Measurements from ENCODE around the gene PRR5L. TPM values are rescaled to one million over a fixed set of nuclear protein-coding genes. Genes with fewer than 3 reads are reported as not detected.

Gene PRR5L
- total RNA-seq, 1 donor from 2014 or later, result 5.7 TPM

DNA sequence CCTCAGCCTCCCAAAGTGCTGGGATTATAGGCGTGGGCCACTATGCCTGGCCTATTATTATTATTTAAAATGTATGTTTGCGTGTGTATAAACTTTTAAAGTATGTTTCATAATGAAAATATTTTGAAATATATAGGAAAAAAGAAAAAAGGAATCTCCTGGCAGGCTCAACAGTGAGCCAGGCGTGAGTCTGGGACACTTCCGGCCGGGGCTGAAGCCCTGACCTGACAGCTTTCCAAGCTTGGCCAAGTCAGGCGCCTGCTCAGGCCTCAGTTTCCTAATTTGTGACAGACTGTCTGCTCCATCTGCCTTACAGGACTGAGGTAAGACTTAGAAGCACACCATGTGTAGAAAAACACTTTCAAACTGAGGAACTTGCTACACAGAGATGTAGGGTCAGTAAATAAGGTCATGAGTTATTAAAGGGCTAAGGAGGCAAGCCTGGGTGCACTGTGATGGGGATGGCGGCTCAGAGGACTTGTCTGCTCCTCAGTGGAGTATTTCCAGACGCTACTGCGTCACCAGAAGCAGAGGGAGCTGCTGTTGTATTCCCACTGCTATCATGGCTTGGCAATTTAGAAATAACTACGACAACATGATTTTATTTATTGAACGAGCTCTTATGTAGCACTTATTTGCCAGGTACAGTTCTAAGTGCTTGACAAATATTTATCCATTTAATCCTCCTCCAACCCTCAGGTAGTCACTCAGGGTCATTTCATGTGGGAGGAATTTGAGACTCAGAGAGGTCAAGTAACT is 100.1 kb downstream of the PRR5L start:
- DNase-seq (ENCODE audit: low spot score in 2 of 2), result no peak
- FAIRE-seq, result no peak

DNA sequence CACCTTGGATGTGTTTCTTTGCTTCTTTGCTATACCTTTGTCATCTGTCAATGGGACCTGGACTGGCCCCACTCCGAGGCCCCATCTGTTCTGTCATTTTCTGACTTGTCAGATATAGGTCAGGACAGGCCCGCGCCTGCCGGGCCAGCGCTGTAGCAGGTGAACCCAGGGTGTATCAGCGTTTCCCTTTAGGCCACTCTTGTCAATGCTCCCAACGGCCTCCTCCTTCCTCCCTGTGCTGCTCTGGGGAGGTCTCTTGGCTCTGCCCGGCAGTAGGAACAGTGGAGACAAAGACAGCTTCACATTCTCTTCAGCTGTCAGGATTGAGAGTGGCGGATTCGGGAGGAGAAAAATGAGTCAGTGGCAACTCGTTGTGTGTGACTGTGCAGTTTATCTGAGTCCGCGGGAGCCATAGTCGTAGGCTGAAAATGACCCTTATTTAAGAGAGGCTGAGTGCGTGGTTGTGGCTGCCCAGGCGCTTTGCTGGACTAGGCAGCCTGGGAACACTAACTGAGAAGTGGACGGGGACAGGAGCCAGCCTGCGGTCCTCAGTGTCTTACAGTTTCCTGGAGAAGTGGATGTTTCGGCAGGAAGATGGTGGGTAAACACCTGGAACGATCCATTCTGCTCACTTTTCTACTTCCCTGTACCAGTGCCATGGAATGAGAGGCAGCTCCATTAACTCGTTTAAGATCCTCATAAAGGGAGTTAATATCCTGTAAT is 102.3 kb downstream of the PRR5L start:
- DNase-seq (ENCODE audit: low spot score in 2 of 2), result peak in 1 of 2 donors; percentile 25

DNA sequence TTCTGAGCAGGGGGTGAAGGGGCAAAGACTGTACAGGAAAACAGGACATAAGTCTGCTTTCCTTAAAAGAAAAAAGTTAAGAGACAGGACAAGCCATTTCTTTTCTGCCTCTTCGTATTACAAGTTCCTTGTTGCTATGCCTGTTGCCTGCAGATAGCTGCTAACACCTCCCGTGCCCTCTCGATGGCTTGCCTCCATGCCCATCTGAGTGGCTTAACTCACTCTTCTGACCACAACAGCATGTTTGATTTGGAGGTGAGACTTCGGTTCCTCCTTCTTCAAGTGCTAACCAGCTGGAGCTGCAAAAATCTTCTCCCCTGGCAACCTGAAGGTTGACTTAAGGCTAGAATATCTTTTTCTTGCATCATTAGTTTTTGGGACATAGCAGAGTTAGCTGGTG is 103.1 kb downstream of the PRR5L start:
- no peak for FAIRE-seq
- no peak for DNase-seq (ENCODE audit: low spot score in 2 of 2)

More for the DNA sequence above, 102.3 kb downstream of the PRR5L start:
- FAIRE-seq, result no peak

DNA sequence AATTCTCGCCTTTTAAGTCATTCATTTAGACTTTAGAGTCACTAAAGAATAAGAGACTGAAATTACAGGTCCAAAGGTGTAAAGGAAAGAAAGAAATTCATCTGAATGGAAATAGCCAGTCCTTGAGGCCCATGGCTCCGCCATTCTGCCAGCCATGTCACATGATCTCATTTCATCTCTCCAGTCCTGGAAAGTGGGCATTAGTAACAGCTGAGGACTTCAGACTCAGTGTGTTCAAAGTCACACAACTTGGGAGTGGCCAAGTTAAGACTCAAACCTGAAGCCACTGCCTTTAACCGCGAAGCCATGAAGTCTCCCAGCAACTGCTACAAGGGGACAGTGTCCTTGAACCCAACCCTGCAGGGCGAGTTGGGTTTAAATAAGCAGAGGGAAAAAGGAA is 103.7 kb downstream of the PRR5L start:
- DNase-seq (ENCODE audit: low spot score in 2 of 2) (no peak), FAIRE-seq (no peak)

DNA sequence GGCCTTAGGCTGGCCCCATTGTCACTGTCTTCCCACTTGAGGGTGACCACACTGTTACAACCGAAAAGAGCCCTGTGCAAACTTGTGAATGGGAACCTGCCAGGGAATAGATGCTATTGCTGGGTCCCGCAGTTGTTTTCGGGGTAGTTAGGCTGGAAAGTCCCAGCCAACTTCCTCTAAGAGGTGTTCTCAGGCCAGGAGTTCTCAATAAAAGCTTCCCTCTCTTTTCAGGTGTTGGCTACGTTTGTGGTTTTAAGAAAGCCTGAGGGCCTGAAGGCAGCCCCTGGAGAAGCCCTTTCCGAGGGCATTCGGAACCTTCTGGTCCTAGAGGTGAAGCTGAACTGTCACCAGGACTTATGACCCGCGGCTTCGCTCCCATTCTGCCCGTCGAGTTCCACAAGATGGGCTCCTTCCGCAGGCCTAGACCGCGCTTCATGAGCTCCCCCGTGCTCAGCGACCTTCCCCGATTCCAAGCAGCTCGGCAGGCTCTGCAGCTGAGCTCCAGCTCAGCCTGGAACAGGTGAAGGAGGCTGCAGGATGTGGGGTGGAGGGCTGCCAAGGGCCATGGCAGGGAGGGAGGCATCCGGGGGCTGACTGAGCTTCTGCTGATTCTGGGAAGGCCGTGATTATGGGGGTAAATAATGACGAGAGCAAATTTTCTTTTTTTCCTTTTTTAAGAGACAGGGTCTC is 104.8 kb downstream of the PRR5L start:
- DNase-seq (ENCODE audit: low spot score in 2 of 2) (no peak), FAIRE-seq (no peak)

DNA sequence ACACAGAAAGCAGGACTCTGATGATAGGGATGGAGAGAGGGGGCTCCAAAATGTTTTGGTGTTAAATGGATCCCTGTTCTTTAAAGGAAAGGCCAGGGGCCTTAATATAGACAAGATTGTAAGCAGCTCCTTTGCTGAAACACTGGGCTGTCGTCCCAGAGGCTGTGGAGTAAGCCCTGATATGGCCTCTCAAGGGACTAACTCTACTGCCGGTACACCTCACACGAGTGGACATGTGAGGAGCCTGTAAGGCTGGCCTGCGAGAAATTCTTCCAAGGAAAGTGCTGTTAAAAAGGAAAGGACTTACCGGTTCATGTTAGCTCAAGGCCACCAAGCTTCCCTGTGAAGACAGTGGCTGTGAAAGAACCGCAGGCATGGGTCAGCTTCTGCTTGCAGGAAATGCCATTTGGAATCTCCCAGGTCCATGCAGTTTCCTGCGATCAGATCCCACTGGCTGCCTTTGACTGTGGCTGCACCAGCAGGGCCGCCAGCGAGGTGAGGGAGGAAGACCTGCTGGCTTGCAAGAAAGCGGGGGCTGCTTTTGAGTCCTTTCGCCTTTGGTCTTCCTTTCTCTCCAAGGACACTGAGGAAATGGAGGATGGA is 106.6 kb downstream of the PRR5L start:
- no peak for DNase-seq (ENCODE audit: low spot score in 2 of 2)
- no peak for FAIRE-seq

DNA sequence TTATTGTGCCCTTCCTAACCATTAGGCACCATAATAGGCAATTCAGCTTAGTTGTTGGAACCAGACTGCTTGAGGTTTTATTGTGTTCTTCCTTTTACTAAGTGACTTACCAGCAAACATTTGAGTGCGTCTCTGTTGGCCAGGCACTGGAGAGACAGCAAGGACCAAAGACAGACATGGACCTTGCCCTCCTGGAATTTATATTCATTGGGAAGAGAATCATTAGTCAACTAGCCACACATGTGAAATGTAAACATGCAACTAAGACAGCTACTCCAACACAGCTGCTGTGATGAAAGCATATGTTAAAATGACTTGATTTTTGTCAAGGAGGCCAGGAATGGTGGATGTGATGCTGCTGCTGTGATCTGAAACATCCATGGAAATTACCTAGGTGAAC is 107.6 kb downstream of the PRR5L start:
- no peak for DNase-seq (ENCODE audit: low spot score in 2 of 2)
- FAIRE-seq, result no peak

DNA sequence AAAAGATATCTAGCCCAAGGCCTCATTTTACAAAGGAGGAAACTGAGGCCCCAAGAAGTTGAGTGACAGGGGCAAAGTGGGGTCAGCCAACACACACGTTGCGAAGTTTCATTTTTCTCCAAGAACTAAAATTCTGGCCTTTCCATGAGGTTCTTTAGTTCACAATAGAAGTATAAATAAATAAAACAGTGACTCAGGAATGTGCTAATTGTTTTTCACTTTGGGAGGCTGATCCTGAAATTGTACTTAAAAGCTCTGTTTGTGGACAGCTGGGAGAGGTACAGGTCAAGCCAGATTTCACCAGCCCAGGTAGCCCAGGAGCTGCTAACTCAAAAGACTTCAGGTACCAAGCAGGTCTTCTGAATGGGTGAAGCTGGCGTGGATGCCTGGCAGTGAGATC is 108.7 kb downstream of the PRR5L start:
- DNase-seq (ENCODE audit: low spot score in 2 of 2), result no peak
- no peak for FAIRE-seq

DNA sequence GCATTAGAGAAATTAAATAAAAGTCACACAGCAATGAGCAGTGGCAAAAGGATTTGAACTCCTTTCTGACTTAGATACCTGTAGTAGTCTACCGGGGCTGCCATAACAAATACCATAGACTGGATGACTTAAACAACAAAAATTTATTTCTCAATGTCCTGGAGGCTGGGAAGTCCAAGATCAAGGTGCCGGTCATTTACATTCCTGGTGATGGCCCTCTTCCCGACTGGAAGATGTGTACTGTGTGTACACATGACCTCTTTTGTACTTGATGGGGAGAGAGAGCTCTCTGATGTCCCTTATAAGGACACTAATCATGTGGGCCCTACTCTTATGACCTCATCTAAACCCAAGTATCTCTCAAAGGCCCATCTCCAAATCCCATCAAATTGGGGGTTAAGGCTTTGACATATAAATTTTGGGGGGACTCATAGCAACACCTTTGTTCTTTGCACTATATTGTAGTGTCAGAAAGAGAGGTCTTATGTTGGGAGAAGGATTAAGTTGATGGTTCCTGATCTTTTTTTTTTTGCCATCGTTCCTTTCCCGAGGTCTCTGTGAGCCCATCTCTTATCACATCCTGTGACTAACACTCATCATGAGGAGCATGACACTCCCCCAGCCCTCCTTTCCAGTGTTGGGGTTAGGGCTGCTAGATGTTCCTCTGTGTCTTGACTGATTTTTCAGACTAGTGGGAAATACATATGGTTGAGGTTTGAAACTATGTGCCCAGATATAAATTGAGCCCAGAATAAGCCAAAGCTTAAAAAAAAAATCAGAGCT is 109.7 kb downstream of the PRR5L start:
- FAIRE-seq, result no peak
- DNase-seq (ENCODE audit: low spot score in 2 of 2), result no peak

DNA sequence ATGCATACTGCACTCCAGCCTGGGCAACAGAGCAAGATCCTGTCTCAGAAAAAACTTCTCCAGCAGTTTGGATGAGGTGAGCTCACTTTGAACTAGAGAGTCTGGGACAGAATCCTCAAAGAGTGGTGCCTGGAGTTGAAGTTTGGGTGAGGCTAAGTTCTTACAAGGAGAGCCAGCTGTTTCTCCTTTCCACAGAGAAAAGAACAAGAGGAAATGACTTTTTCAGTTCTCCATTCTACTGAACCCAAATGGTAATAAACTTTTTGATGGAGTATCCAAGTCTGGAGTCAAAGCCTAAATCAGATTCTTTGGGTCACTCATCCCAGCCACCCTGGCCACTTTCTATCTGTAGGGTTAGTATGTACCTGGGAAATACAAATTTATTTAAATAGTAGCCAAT is 111.3 kb downstream of the PRR5L start:
- DNase-seq (ENCODE audit: low spot score in 2 of 2), result no peak
- FAIRE-seq, result no peak

DNA sequence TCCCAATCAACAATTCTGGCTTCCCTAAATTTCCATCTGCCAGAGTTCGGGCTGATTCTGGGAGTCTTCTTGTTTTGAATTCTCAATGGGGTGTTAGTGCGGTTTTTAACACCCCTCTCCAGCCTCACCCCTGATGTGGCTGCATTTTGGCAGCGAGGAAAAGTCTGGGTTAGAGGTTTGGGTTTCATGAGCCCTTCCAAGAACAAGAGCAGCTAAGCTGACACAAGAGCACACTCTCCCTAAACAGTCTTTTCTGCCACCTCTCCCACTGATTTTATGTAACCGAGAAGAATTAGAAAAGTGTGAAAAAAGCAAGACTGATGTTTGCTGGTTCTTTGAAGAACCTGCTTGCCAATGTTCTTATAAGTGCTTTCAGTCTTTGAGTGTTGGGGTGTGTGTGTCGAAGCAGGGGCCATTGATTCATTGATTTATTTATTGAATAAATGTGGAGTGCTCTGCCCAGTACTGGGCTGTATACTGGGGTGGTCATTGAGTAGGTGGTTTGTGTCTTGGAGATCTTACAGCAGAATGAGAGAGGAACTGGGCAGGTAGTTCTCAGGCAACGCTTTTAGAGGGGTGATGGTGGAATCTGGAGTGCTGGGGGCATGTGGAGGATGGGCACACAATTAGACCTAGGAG is 112.5 kb downstream of the PRR5L start:
- no peak for DNase-seq (ENCODE audit: low spot score in 2 of 2)
- FAIRE-seq, result no peak

DNA sequence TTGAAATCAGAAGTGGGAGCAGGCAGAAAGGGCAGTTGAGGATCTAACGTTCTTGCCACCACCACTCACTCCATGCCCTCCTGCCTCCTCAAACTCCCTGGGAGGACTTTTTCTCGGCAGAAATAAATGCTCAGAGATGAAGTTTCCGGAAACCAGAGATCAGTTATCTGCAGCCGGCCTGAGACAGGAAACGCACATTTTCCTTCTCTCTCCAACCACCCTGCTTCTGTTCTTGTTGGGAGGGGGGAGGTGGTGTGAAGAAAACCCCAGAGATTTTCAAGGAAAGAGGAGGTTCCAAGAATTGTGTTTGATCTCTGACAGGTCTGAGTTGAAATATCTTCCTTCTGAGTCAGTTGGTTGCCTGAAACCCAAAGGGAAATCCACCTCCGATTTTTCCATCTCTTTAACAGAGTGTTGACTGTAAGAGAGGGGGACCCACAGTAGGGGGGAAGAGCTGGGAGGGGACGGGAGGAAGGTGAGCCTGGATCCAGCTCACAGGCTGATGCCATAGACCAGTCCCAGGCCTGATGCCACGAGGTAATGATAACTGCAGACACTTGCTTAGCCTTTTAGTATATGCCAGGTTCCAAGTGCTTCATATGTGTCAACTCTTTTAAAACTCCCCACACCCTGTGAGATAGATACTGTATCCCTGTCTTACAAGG is 113.2 kb downstream of the PRR5L start:
- DNase-seq (ENCODE audit: low spot score in 2 of 2) (no peak), FAIRE-seq (no peak)

DNA sequence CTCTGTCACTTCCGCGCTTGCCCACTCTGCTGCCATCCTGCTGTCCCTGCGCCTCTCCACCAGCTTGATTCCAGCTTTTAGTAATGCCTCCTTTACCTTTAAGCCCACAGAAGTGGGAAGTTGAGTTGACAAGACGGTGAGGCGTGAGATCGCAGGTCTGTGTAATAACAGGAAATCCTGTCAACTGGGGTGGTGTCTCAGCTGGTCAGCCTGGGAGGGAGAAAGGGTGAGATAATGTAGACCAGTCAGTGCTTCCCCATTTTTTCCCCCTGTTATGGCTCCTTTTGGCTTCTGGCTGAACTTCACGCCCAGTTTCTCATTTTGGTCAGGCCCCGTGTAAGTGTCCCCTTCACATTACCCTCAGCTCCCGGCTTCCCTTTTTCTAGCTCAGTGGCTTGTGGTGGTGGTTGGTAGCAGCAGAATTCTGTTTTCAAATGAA is 115.1 kb downstream of the PRR5L start:
- DNase-seq (ENCODE audit: low spot score in 2 of 2), result no peak
- FAIRE-seq, result no peak

DNA sequence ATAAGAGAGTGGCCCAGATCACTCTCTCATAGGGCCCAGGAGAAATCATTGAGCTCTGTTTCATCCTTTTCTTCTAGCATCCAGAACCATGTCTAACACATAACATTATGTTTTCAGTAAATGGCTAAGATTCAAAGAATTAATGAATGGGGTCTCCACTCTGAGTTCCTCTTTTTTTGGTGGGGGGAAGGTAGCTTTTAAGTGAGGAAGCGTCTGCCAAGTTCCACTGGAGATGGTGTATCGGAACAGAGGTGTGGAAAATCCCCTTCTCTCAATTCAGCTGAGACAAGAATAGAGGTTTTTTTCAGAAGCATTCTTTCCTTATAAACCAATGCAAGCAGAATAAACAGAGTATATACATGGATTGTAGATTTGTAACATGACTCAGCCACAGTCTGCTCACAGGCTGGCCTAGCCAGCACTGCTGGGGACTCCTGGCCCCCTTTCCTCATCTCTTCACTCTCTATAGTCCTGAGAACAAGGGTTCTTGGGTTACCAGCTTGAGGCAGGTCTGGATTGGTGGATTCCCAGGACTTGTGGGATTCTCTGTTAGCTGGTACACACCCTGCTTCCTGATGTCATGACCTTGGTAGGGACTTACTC is 116.8 kb downstream of the PRR5L start:
- FAIRE-seq, result no peak
- DNase-seq (ENCODE audit: low spot score in 2 of 2), result no peak

DNA sequence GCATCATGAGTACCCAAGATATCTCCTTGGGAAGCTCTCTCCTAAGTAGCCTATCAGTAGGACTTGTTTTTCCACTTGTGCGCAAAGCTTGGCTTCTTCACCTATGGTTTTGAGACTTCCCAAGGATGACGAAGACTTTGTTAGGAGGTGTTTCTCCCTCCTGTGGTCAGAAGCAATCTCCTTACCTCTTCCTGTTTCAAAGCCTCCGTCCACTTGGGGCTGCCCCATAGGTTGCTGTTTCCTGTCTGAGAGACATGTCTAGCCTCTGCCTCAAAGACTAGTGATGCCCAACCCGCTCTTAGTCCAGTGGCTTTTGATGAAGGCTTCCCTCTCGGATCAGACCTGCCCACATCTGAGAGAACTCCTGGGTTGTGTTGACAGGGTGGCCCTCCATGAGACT is 121.1 kb downstream of the PRR5L start:
- no peak for DNase-seq (ENCODE audit: low spot score in 2 of 2)
- no peak for FAIRE-seq

DNA sequence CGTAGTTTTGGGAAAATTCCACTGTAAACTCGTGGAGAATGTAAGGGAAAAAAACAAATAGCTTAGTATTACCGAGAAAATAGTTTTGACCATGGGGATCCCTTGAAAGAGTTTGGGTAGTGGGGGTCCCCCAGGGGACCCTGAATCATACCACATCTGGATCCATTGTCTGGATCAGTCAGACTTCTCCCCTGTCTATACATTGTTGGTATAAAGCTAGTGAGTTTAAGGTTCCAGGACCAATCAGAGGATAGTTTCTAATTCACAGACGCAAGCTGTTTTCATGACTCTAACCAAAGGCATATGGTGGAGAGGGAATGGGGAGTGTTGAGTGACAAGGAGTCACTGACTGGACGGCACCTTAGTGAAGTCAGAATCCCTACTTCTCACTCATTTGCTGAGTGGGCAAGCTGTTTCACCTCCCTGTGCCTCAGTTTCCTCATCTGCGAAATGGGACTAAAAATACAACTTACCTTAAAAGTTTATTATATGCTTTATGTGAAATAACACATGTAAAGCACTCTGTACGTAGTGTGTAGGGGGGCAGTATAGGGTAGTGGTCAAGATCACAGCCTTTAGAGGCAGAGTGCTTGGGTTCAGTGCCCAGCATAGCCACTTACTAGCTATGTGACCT is 123.8 kb downstream of the PRR5L start:
- DNase-seq (ENCODE audit: low spot score in 2 of 2) (no peak), FAIRE-seq (no peak)

DNA sequence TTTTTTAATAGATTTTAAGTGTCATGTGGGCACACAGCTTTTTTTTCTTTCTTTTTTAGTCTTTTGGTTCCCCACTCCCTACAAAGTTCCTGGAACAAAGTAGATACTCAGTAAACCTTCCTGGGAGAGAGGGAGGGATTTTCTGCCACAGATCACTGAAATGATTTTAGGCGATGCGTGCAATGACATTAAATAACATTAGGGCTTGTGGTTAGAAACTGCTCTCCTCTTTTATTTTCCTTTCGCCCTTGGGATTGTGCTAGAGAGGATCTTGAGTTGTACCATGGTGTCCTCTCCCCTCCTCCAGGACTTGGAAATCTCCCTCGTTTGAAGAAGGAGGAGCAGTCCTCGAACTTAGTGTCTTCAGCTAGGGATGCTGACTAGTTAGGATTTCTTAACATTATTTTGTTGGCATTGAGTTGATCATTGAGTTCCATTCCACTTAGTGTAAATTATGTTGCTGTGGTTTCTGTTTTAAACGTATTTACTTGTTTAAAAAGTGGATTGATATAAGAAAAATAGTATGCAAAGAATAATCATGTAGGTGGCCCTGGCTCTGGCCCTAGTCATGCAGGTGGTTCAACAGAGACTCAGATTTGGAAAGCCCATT is 125.6 kb downstream of the PRR5L start:
- DNase-seq (ENCODE audit: low spot score in 2 of 2) (no peak), FAIRE-seq (no peak)

DNA sequence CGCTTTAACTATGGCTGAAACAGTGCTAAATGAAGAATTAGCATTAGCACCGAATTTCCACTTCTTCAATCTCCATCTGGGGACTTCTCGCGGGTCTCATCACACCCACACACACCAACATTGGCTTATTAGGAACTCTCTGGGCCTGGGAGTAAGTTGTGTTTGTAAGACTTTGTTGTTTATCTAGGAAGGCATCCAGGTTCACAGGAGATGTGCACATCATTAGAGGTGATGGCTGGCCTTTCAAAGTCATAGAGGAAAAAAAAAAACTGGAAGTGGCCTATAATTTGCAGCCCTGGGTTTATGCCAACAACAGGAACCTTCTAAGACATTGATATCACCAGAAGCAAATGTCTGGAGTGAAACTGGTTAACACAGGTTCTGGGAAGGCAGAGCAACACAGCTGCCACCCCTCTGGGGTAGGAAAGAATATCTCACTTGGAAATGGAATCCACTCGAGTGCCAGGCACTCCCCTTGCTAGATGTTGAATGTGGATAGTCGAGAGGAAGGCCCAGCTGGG is 129.5 kb downstream of the PRR5L start:
- FAIRE-seq (no peak), DNase-seq (ENCODE audit: low spot score in 2 of 2) (no peak)

Measured in frontal cortex (tissue), 4 donors.